NCI-H460 (cell line): ENCODE data around the gene MGAT2. TPM values are rescaled to one million over a fixed set of nuclear protein-coding genes. Genes with fewer than 3 reads are reported as not detected.
A peak's percentile ranks its signal among the peaks of the same experiment; 100 is the strongest.
"Not testable (repeated sequence)": the region's sequence is repeated elsewhere in the genome, so short reads cannot be mapped to it uniquely, and the experiment has no call there.

ENCODE experiments used
- DNase-seq: peaks from one replicate; pipeline ENCODE4 v3.0.0-alpha.2; 2016; ENCODE audit warnings: low read depth; ENCODE audit errors: extremely low read depth
- small RNA-seq, 2 experiments: library from RNA; depleted of rRNA; stranded (forward); fragments of <200 nt; gene quantifications; one replicate each; pipeline ENCODE3, GENCODE V24; 2014
- total RNA-seq: library from RNA; depleted of rRNA; stranded (reverse); fragments of >200 nt; shearing (Covaris generic); gene quantifications from 2 replicates; pipeline ENCODE4 v1.2.3, GENCODE V29; 2014; rRNA removed

The MGAT2 gene
- total RNA-seq, 1 experiment from 2014 or later, result 49.5 TPM

DNA sequence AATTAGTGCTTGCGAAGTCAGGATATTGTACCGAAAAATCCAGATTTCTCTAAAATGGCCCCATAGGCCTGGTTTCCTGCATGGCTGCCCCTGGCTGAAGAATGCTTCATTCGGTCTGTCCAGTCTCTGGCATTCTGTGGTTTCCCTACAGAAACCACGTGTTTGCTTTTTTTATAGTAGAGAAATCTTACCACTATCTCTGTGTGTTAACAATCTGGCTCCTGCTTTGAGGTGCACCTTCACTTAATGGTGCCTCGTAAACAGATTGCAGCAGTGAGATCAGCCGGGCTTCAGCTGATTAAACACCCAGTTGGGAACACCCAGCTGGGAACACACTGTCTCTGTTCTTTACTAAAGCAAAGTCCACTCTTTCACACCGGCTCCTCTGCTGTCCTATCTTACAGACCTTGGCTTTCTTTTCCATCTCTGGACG lies 21.1 kb downstream of the MGAT2 start:
- no peak for DNase-seq

DNA sequence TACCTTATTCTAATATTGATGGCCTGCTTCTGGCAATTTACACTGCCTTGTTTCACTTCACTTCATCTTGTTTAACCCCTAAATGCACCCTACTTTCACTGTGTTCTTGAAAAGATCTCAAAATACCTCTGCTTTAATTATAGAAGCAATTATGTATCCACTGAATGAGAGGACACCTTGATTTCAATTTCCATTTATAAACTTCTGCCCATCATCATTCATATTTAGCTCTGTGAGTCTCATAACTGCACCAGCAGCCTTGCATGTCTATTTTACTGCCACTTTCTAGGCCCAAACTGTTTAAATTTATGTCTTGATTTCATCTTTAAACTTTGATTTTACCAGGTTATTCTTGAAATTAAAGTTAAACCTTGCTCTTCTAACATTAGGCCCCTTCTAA lies 21.6 kb downstream of the MGAT2 start:
- no peak for DNase-seq

DNA sequence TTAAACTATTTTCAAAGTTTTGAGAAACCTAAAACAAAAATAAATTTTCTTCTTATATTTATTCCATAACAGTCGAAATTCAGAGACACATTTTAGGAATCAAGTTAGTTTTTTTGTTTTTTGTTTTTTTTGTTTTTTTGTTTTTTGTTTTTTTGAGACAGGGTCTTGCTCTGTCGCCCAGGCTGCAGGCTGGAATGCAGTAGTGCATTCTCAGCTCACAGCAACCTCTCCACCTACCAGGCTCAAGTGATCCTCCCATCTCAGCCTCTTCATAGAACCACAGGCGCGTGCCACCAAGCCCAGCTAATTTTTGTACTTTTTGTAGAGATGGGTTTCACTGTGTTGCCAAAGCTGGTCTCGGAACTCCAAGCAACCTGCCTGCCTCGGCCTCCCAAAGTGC lies 32.9 kb downstream of the MGAT2 start:
- no peak for DNase-seq

DNA sequence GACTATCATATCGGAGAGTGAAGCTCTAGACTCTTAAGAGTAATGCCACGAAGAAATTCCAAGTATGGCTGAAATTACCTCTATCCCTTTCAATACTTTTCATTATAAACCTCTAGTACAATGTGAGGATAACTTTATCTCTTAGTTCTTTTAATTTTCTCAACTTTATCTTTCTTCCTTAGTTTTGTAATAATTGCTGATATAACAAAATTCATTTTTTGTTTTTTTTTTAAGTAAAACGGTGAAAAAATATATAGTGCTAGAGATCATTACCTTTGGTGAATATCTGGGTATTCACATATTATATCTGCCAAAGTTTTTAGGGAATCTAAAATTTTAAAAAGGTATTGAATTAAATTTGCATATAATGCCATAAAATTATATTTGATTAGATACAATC lies 33.9 kb downstream of the MGAT2 start:
- DNase-seq, result no peak

DNA sequence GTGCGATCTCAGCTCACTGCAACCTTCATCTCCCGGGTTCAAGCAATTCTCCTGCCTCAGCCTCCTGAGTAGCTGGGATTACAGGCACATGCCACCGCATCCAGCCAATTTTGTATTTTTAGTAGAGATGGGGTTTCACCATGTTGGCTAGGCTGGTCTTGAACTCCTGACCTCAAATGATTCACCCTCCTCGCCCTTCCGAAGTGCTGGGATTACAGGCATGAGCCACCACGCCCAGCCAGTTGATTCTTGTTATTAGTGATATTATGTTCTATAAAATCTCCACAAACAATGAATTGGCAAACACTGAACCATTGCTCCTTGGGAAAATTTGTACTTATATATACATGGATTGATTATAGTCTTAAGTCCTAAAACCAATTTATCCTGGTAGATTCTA lies 36.9 kb downstream of the MGAT2 start:
- not testable (repeated sequence) for DNase-seq

DNA sequence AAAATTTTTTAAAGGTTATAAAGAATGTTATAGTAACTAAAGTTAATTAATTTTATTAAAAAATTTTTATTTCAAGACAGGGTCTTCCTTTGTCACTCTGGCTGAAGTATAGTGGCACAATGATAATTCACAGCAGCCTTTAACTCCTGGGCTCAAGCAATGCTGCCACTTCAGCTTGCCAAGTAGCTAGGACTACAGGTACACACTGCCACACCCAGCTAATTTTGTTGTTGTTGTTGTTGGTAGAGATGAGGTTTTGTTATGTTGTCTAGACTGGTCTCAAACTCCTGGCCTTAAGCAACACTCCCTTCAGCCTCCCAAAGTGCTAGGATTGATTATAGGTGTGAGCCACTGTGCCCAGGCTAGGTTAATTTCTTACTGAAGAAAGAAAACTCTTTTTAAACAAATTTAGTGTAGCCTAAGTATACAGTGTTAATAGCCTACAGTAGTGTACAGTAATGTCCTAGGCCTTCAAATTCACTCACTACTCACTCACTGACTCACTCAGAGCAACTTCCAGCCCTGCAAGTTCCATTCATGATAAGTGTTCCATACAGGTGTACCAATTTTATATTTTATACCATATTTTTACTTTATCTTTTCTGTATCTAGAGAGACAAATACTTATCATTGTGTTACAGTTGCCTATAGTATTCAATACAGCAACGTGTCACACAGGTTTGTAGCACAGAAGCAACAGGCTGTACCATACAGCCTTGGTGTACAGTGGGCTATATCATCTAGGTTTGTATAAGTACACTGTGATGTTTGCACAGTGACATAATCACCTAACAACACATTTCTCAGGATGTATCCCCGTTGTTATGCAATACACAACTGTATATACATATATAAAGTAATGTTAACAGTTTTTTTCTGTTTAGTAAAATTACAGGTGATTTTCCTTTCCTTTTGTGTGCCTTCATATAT lies 39.2 kb downstream of the MGAT2 start:
- DNase-seq, result peak; percentile 16

DNA sequence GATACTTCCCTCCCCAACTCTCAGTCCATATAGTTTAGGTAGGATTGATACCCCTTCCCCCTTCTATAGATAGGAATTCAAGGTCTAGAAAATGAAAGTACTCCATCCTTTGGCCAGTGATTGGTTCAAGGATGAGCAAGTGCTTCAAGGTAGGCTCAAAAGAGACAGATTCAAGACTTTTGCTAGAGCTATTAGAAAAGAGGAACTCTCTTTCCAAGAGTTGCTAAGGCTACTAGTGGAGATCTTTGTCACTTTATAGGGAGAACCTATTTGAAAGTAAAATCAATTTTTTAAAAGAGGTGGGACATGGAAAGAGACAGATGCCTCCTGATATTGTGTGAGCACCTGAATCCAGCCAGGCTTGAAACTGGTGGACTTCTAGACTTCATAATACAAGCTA lies 49.9 kb downstream of the MGAT2 start:
- DNase-seq, result no peak

Small RNA genes lying within 50 kb of the gene (small RNA-seq; reads per million reads assigned to genes)
- gene AL139099.3 (0 reads per million in 2 experiments), gene AL139099.4 (0 reads per million in 2 experiments), gene RF00019 (0 reads per million in 2 experiments)

Other genes with a start within 250 kb of the MGAT2 start
- 4,587 and 5,130 TPM in 2 replicates for gene RPS29, start 34.4 kb upstream of the MGAT2 start, total RNA-seq
- 42.7 and 51.9 TPM in 2 replicates for gene LRR1, start 21.9 kb upstream of the MGAT2 start, total RNA-seq
- gene RPL36AL, start 173 bp upstream of the MGAT2 start, total RNA-seq, result 434 and 471 TPM in 2 replicates
- 15.9 and 16.2 TPM in 2 replicates for gene DNAAF2, start 14.4 kb downstream of the MGAT2 start, total RNA-seq
- 15.2 and 16.2 TPM in 2 replicates for gene POLE2, start 67.4 kb downstream of the MGAT2 start, total RNA-seq
- gene KLHDC1, start 72.3 kb downstream of the MGAT2 start, total RNA-seq, result 0.47 and 0.69 TPM in 2 replicates
- 62.1 and 83.0 TPM in 2 replicates for gene KLHDC2, start 147.4 kb downstream of the MGAT2 start, total RNA-seq
- gene NEMF, start 232.0 kb downstream of the MGAT2 start, total RNA-seq, result 61.1 and 73.4 TPM in 2 replicates